Activated CD4-positive, CD25-positive, alpha-beta regulatory T cell treated with anti-CD3 and anti-CD28 coated beads, Interleukin-2, amount 50 U/mL, for 24 hours (primary cell): Measurements from ENCODE around the gene SEPTIN3.

Experiments
- ATAC-seq, 2 donors: fragments of 150-1000 bp; cut with Tn5 transposase; one replicate each; pipeline ENCODE4 v1.10.0; 2021; ENCODE audit warnings: mild to moderate bottlenecking in 1 of 2, moderate library complexity in 1 of 2

Gene SEPTIN3

DNA sequence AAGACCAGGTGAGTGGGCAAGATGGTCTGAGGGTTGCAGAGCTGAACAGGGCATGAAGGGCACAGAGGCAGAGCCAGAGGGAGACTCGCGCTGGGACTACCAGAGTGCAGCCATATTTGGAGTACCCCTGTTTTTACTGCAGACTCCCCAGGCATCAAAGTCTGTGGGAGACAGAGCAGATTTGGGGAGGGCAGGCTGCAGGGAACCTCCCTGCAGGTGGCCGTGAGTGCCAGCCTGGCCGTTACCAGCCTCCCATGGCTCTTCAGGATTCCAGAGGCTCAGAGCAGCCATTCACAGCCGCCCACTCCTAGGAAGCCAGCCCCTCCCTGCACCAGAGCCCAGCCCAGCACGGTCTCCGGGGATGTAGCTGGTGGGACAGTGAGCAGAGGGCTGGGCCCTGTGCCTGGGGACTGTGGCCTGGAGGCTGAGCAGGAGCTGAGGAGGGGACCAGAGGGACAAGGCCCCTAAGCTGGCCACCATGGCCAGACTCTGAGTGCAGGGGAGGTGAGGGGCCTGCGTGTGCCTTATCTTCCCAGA is at the start of gene SEPTIN3:
Gene SEPTIN3, plus strand, starts transcription at position 334 of the 537 bp plus-strand sequence. CDS start 2,050 bp downstream, outside the sequence.
- ATAC-seq, result no peak

DNA sequence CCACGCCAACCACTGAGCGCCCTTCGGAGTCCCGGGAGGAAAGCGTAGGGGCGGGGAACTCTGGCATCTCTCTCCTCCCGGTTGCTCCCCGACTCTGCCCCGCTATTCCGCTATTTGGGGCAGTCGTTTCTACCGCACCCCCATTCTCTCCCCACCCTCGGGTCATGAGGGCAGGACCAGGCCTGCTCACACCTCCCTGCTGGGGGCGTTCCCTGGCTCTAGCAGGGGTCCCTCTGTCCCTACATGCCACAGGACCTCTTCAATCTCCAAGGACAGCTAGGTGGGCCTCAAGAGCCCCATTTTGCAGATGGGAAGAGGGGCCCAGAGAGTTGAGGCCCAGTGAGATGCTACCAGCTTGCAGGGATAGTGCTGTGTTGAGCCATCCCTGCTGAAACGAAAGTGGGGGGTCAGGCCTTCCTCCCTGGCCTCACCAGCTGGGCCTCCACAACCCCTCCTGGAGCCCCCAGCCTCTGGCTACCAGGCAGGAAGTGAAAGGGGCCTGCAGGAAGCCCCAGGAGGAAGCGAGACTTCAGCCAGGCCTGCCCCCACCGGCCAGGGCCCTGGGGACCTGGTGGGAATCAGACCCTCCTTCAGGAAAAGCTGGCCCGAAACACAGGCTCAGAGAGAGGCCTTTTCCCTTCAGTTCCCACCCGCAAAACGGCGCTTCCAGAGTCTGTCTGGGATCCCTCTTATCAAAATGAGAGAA is 48.8 kb upstream of the SEPTIN3 start:
- ATAC-seq, result no peak

GRCh38 chr22:41922328-41922727 is 46.9 kb upstream of the SEPTIN3 start:
- ATAC-seq, result no peak

DNA sequence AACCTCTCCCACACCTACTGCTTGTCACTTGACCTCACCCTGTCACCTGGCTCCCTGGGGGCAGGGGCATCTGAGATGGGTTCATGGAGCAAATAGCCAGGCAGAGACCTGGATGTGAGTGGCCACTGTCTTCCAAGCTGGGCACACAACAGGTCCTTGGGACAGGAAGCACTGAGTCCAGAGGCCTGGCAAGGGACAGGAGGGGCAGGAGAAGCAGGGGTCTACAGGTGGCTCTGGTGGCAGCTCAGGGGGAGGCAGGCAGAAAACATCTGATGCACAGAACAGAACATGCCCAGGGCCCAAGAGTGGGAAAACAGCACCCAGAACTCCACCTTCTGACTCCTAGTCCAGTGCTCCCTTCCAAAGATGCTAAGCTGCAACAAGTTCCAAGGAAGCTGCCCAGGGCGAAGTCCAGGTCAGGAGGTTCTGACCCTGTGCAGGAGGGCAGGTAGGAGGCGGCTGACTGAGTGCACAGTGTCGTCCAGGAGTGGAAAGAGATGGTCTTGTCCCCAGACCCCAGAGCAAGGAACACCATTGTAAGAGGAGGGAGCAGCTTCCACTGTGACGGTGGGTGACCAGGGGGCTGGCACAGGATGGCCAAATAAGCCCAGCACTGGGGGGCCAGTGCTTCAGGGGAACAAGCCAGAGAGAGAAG is 46.2 kb upstream of the SEPTIN3 start:
- no peak for ATAC-seq

DNA sequence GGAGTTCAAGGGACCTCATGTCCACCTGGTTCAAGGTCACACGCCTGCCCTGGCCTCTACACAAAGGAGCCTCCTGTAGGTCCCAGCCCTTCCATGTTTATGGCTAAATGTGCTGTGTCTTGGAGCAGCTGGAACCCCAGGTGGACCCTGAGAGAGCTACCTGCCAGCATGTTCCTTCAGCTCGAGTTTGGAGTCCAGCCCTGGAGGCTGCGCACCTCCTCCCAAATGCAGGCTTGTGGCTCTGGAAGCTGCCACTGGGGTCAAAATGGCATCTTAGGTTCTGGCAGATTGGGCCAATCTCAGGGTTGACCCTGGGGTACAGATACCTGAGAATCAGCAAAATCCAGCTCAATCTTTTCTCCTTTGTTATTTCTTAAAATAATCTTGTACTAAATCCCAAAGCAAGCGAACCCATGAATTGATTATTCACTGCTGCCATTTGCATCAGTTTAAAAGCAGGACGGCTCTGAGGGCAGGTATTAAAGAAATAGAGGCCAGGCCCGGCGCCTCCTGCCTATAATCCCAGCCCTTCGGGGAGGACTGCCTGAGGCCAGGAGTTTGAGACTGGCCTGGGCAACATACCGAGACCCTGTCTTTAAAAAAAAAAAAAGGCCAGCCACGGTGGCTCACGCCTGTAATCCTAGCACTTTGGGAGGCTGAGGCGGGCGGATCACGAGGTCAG is 45.5 kb upstream of the SEPTIN3 start:
- no peak for ATAC-seq

- peak; percentile 81 to 83 for ATAC-seq
Measured at GRCh38 chr22:41925783-41926460, 43.3 kb upstream of the SEPTIN3 start.

DNA sequence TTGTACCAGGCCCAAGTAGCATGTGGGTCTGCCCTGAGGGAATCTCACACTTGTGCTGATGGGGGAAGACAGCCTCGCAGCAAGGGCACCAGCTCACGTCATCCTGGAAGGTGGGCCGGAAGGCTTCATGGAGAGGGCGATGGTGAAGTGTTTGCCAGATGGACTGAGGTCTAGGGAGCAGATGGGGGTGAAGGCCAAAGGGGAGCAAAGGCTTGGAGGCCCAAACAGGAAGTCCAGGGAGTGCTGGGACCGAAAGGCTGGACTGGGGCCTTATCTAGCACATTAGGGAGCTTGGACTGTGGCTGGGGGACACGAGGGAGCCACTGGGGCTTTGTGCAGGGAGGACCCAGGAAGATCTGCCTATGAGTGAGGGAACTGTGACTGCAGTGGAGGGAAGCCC is 41.4 kb upstream of the SEPTIN3 start:
- ATAC-seq, result no peak

DNA sequence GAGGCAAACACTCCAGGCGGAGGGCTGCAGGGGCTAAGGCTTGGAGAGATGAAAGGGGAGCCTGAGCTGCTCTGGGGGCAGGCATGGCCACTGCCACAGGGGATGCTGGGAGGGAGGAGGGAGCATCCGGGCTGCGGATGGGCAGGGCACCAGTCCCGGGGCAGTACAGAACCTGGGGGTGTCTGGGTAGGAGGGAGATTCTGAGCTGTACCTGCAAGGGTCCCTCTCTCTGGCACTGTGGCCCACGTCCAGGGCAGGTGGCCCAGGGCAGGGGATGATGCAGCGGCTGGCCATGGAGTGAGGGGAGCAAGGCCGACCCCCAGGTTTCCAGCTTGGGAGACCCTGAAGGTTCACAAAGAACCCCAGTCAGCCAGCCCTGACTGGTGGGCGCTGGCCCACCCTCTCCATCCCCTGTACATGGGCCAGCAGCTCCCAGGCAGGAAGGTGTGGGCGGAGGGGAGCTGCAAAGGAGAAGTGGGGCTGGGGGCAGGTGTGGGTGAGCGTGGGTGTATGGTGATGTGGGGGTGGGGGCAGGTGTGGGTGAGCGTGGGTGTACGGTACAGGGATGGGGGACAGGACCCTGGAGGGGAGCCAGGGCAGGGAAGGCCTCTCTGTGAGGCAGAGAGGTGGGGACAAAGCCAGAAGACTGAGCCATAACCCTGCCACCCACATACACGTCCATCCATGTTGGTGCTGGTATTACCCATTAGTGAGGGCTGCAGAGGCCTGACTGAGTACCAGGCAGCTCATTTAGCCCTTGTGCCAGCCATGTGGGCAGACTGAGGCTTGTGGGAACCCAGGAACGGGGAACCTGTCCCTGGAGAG is 40.4 kb upstream of the SEPTIN3 start:
- ATAC-seq, result no peak

- no peak for ATAC-seq
Measured at GRCh38 chr22:41929418-41929810, 39.8 kb upstream of the SEPTIN3 start.

DNA sequence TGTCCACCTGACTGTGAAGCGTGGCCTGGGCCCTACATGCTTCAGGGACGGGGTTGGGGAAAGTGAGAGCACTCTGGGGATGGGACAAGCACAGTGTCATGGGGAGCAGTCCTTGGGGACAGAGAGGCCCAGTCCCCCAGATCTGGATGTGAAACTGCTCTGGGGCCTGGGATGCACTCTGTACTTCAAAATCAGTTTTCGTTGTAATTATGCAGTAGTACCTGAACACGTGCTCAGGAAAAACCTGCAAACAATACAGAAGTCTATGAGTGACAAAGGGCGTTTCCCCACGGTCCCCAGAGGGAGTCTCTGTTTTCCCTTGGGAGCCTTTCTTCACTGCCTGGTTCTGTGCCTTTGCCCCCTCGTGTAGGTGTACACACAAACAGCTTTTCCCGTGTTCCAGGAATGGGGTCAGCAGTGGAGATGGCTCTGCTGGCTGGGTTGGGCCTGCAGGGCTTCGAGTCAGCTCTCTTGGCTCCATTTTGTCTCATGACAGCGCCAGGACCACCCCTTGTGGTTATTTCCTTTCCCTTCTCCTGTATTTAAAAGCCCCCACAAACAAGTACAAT is 37.5 kb upstream of the SEPTIN3 start:
- ATAC-seq, result no peak

DNA sequence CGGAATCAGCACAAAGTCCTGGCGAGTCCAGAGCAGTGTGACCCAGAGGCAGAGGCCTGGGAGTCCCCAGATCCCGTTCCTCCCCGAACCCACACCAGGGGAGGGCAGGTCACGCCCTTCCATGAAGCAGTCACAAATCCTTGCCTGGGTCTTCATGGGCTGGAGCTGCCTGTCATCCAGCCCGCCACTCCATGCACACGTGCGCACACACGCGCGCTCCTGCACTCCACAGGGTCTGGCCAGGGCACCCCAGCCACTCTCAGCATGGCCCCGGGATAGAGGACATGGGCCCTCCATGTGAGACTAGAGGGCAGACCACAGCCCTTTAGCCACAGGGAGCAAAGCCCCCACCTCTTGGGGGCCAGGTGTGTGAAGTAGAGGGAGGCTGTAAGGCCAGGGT is 36.9 kb upstream of the SEPTIN3 start:
- no peak for ATAC-seq

DNA sequence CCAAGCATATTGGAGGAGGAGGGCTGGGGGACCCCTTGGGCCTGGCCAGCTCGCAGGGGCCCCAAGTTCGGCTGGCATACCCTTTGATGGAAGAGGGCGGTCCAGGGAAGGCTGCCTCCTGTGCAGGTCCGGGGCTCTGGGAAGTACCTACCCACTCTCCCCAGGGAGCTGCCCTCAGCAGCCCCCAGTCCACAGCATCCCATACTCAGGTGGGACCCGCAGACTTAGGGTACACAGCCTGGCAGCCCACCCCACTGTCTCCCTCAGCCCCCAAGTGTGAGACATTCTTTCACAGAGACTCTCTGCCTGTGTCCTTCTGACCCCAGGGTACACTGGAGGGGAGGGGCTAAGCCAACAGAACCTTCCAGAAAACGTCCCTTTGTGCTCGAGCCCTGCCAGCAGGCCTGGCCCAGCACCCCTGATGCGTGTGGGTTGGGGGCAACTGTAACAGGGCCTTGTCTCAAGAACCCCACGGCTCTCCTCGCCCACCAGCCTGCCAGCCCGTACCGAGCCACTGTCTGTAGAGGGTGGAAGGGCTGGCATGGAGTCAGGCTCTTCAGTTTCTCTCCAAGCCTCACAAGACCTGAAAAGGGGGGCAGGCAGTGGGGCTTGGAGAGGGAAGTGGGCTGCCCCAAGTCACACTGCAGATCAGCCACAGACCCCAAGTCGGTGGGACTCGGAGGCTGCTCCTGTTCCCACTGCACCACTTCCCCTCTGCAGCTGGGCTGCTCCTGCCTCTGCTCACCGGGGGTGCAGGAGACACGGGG is 35.6 kb upstream of the SEPTIN3 start:
- ATAC-seq, result no peak

- no peak for ATAC-seq
Measured at GRCh38 chr22:41934284-41935014, 34.8 kb upstream of the SEPTIN3 start.

- ATAC-seq, result no peak
Measured at GRCh38 chr22:41935015-41935351, 34.3 kb upstream of the SEPTIN3 start.

DNA sequence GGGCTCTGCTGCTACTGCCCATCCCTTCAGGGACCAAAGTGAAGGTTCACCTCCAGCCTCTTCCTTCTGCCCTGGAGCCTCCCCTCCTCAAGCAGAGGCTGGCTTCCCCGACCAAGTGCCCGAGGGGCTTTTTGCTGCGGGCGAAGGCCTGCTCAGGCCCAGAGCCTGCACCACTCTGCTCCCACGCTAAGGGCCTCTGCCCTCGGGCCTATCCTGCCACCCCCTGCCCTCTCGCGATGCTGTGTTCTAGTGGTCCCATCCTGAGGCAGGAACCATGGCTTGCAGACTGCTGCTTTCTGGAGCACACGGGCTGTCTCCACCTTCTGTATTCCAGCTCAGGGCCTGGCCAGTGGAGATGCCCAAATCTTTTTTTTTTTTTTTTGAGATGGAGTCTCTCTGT is 33.7 kb upstream of the SEPTIN3 start:
- ATAC-seq, result no peak

- no peak for ATAC-seq
Measured at GRCh38 chr22:41936894-41937169, 32.4 kb upstream of the SEPTIN3 start.

DNA sequence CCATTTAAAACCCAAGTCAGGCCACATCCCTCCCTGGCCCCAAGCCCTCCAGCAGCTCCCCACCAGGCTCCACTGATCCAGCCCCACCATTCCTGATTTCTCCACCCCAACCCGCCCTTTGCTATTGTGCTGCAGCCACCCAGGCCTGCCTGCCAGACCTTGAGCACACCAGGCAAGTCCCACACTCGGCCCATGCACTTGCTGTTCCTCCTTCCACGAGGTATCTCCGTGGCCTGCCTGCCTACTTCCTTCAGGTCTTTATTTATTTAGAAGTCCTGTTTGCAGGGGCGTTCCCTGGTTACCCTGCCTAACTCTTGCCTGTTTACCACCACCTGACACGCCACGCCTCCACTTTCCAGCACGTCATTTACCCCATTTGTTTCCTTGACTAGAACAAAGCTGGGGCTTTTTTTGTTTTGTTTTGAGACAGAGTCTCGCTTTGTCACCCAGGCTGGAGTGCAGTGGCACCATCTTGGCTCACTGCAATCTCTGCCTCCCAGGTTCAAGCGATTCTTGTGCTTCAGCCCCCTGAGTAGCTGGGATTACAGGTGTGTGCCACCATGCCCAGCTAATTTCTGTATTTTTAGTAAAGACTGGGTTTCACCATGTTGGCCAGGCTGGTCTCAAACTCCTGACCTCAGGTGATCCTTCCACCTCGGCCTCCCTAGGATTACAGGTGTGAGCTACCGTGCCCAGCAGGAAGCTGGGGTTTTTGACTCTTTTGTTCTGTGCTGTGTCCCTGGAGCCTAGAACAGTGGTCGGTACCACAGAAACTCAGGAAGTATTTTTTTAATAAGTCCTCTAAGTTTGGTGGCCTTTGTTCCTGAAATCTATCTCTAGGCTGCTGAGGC is 29.0 kb upstream of the SEPTIN3 start:
- ATAC-seq, result peak; percentile 66 to 68

DNA sequence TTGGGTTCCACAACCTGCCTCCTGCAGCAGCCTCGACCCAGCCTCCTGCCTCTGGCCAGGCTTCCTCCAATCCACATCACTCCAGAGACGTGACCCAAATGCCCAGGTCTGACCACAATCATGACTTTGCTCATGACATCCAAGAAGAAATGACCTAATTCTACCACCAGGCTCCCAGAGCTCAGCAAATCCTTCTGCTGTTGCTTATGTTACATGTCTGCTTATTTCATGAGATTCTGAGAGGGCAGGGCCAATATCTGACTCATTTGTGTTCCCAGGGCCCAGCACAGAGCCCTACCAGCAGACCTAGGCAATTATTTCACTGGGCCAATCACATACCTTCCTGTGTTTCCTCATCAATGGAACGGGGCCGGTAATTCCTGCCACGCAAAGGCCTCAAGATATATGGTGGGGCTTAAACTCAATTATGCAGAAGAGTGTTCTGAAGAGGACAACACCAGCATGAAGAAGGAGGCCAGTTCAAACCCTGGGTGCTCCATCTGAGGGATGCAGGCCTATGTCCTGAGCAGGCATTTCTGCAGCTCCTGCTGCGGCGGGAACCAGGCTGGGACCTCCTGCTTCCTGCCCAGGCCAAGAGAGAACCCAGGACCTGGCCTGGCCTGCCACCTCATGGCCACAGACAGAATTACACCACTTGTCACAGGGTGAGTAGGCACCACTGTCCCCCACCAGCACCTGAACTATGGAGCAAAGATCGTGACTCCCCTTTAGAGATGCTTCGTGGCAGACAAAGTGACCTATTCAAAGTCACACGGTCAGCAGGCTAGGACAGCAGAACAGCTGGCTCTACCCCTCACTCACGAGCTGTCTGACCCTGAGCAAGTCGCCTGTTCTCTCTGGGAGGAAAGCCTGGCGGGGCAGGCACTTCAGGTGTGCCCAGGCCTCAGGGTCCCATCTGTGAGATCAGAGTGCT is 28.1 kb upstream of the SEPTIN3 start:
- ATAC-seq, result peak; percentile 50 to 56
